ENCODE measurements around the gene MCM10.
A peak's percentile ranks its signal among the peaks of the same experiment; 100 is the strongest.

MCM10 gene

DNA sequence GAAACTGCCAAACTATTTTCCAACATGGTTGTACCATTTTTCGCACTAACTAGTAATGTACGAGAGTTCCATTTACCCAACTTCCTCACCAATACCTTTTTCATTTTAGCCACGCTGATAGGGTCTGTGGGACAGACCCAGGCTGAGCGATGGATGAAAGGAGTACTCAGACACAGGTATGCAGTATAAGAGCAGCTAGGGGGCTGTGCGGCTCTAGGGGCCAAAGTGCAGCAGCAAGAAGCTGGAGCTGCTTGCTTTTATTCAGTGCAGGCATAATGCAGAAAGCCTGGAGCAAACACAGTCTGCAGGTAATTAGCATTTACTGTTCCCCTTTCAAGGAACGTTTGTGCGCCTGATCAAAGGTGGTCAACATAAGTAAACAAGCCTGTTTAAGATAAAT, 51.8 kb downstream of the MCM10 start:
- TF ChIP-seq, protein P1, sequence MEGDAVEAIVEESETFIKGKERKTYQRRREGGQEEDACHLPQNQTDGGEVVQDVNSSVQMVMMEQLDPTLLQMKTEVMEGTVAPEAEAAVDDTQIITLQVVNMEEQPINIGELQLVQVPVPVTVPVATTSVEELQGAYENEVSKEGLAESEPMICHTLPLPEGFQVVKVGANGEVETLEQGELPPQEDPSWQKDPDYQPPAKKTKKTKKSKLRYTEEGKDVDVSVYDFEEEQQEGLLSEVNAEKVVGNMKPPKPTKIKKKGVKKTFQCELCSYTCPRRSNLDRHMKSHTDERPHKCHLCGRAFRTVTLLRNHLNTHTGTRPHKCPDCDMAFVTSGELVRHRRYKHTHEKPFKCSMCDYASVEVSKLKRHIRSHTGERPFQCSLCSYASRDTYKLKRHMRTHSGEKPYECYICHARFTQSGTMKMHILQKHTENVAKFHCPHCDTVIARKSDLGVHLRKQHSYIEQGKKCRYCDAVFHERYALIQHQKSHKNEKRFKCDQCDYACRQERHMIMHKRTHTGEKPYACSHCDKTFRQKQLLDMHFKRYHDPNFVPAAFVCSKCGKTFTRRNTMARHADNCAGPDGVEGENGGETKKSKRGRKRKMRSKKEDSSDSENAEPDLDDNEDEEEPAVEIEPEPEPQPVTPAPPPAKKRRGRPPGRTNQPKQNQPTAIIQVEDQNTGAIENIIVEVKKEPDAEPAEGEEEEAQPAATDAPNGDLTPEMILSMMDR (IDR thresholded peaks at IDR 0.05; ENCODE audit: low read depth, low read length, missing control alignments), result no peak
- no peak for DNase-seq (ENCODE audit: extremely low read depth, low read depth)
- H3K4me3 ChIP-seq (replicated peaks; ENCODE audit: low read depth, low read length), result no peak overlapping the region

DNA sequence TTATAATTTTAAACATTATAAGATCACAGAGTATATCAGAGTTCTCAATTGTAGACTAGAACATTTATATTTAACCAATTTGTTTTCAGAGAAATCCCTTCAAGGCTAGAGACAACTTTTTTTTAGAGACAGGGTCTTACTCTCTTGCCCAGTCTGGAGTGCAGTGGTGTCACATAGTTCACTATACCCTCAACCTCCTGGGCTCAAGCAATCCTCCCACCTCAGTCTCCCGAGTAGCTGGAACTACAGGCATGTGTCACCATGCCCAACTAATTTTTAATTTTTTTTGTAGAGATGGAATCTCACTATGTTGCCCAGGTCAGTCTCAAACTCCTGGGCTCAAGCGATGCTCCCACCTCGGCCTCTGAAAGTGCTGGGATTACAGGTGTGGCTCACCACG, 57.5 kb downstream of the MCM10 start:
- TF ChIP-seq, protein P1 (IDR thresholded peaks at IDR 0.05; ENCODE audit: low read depth, low read length, missing control alignments), result no peak
- DNase-seq (ENCODE audit: extremely low read depth, low read depth), result no peak
- H3K4me3 ChIP-seq (replicated peaks; ENCODE audit: low read depth, low read length), result no peak overlapping the region

DNA sequence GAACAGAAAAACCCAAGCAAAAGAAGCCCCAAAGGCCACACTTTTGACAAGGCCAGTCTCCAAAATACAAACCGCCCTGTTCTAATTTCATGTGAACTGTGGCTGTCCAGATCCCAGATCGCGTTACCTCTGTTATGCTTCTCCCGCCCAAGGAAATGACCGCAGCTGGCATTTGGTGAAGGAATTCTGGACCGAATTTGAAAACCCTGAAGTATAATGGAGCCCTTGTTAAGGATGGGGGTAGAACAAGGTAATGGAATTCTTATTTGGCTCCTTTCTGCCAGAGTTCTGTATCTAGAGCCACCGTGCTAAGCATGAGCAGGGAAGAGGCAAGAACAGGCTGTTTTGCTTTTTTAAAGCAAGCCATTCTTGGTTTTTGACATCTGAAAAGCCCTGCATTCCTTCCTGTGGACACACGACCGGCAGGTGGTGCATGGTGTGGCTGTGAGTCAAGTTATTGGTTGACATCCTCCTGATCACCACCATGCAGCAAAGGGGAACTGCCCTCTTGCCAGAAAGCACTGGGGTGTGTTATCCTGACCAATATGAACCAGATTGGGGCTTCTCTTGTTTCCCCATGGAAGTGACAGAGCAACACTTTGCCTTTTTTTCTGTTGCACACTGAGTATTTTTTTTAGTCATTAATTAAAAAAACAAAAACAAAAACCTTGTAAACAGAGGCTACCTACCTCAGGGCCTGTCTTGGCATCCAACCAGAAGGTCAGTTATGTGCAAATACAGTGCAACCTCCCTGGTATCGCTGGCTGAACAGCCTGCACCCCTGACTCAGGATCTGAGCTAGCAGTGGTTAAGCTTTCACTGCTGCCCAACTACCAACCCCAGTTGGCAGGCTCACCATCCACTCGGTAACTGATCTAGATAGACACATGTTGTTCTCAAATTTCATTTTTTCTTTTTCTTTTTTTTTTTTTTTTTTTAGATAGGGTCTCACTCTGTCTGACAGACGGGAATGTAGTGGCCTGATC, 58.6 kb downstream of the MCM10 start:
- peak; percentile 2 for DNase-seq (ENCODE audit: extremely low read depth, low read depth)
- H3K4me3 ChIP-seq (replicated peaks; ENCODE audit: low read depth, low read length), result no peak overlapping the region
- TF ChIP-seq, protein P1 (IDR thresholded peaks at IDR 0.05; ENCODE audit: low read depth, low read length, missing control alignments), result no peak

DNA sequence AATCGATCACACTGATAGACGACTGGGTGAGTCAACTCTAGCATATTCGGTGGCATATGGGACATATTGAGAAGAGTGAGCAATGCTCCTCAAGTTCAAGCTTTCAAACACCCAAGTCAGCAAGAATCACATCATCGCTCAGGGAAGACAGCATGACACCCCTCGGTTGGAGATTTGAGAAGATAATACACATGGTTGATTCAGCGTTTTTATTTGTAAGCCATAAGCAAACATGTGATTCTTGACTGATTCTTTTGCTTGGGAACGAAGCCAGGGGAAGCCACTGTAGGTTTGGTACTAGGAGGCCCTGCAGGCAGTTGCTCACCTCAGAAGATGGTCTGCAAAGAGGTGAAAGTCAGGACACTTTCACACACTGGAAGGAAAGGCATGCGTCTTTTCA, 60.2 kb downstream of the MCM10 start:
- TF ChIP-seq, protein P1 (IDR thresholded peaks at IDR 0.05; ENCODE audit: low read depth, low read length, missing control alignments), result no peak
- no peak for DNase-seq (ENCODE audit: extremely low read depth, low read depth)
- no peak overlapping the region for H3K4me3 ChIP-seq (replicated peaks; ENCODE audit: low read depth, low read length)

DNA sequence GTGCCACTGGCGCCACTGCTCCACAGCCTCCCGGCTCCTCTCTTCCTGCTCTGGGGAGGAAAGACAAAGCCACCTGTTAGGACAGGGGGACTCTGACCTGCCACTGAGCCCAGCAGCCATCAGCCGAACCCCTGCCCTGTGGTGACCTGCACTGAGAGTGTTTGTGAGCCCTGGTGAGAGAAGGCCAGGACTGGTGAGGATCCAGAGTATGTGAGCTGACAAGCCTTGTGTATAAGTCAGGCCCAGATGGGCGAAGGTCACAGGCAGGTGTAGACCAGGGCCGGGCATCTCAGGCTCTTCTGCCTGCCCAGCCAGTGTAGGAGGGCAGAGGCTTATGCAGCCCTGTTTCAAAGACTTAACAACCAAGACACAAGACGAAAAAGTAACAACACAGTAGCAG, 60.8 kb downstream of the MCM10 start:
- TF ChIP-seq, protein P1 (IDR thresholded peaks at IDR 0.05; ENCODE audit: low read depth, low read length, missing control alignments), result no peak

DNA sequence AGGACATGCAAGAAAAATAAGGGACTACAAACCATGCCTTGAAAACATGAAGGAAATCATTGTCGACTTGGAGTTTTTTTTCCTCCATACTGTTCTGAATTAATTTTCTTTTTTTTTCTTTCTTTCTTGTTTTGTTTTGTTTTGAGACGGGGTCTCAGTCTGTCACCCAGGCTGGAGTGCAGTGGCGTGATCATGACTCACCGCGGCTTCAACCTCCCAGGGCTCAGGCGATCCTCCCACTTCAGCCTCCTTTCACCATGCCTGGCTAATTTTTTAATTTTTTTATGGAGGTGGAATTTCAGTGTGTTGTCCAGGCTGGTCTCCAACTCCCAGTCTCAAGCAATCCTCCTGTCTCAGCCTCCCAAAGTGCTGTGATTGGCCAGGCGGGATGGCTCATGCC, 61.2 kb downstream of the MCM10 start:
- no peak overlapping the region for H3K4me3 ChIP-seq (replicated peaks; ENCODE audit: low read depth, low read length)
- TF ChIP-seq, protein P1 (IDR thresholded peaks at IDR 0.05; ENCODE audit: low read depth, low read length, missing control alignments), result no peak
- no peak for DNase-seq (ENCODE audit: extremely low read depth, low read depth)

More for the DNA sequence above, 60.8 kb downstream of the MCM10 start:
- DNase-seq (ENCODE audit: extremely low read depth, low read depth), result no peak
- H3K4me3 ChIP-seq (replicated peaks; ENCODE audit: low read depth, low read length), result no peak overlapping the region

Data from HFF-Myc (cell line).